CD4-positive, alpha-beta T cell treated with Interleukin-6 at 100 ng/mL for 8 hours (primary cell): ENCODE measurements around the gene PDE6D.

ENCODE experiments used
- DNase-seq: peaks from one replicate; pipeline ENCODE4 v3.0.0-alpha.2; 2020; ENCODE audit warnings: mixed read lengths, low spot score

The PDE6D gene

DNA sequence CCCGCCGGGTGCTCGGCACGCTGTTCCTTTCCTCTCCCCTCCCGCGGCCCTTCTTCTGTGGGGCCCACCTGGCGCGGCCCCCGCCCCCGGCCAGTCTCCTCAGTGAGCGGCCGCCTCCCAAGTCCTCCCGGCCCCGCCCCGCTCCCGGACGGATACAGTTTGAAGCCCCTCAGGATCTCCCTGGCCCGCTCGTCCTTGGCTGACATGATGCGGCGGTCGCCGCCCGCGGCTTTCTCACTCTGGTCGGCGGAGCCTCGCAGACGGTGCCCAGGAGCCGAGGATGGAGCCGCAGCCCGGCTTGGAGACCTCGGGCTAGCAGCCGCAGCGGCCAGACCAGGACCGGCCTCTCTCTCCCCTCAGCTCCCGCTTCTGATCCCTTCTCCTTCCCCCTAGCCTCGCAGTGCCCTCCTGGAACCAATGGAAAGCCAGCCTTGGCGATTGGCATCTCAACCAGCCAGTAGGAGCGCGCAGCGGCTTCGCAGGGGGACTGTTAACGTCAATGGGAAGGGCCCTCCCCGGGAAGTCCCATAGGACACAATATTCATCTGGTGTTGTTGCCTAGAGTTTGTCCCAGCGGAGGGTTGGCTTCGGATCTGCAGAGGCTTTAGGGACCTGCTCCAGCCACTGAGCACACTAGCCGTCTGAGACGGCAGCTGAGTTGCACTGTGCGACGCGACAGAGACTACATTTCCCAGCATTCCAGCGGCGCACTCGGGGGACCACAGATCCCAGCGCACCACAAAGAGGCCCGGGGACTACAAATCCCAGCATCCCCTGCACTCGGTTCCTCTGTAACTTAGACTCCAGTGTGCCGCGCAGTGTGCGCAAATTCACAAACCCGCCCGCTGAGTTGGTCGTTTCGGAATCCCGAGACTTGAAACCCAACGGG, at the start of gene PDE6D:
TSS of gene PDE6D (minus strand) at position 374 of the 889 bp plus-strand sequence. CDS start at position 206, 168 bp downstream.
- DNase-seq = peak; percentile 92

DNA sequence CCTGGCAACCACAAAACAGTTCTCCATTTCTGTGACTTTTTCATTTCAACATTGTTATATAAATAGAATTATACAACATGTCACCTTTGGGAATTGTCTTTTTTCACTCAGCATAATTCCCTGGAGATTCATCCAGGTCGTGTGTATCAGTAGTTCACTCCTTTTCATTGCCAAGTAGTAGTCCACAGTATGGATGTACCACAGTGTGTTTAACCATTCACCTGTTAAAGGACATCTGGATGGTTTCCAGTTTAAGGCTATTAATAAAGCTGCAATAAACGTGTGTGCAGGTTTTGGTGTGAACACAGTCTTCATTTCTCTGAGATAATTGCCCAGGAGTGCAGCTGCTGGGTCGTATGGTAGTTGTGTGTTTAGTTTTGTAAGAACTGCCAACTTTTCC, 40.8 kb upstream of the PDE6D start:
- DNase-seq = no peak

DNA sequence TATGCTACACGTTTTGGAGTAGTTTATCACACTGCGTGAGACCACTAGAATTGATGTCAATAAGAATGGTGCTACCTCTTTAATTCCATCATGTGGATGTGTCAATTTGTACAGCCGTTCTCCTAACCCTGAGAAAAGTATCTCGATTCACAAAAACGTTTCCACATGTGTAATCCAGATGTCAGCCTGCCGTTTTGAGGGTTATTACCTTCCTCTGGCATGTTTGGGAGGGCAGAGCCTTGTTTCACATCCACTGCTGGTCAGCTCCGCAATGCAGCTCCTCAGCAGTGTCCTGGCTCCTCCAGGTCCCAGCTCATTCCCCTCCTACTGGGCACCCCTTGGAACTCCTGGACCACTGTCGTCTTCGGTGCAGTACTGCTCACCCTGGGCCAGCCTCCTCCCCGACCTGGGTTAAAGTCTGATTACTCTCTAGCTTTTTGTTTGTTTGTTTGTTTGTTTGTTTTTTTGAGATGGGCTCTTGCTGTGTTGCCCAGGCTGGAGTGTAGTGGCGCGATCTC, 39.8 kb upstream of the PDE6D start:
- no peak for DNase-seq

DNA sequence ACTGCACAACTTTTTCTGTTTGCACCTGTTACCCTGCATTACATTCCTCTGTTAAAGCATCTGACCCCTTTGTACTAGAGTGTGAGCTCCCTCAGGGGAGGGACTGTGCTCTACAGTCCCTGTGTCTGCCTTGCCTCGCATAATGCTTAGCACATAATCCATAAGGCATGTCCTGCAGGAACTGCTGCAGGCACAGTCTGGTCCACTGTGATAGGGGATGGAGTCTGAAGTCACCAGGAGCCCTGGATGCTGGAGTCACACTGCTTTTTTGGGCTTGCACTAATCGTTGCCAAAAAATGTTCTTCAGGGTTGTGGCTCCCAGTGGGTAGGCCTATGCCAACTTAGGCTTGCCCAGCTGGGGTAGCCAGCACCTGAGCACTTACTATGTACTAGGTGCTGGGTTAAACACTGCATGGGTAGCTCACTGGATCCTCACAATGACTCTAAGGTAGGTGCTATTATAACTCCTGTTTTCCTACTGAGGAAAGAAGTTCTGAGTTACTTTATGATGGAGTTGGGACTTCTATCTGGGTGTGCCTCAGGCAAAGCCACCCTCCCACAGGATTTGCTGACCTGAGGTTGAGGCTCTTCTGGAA, 38.5 kb upstream of the PDE6D start:
- DNase-seq = no peak

DNA sequence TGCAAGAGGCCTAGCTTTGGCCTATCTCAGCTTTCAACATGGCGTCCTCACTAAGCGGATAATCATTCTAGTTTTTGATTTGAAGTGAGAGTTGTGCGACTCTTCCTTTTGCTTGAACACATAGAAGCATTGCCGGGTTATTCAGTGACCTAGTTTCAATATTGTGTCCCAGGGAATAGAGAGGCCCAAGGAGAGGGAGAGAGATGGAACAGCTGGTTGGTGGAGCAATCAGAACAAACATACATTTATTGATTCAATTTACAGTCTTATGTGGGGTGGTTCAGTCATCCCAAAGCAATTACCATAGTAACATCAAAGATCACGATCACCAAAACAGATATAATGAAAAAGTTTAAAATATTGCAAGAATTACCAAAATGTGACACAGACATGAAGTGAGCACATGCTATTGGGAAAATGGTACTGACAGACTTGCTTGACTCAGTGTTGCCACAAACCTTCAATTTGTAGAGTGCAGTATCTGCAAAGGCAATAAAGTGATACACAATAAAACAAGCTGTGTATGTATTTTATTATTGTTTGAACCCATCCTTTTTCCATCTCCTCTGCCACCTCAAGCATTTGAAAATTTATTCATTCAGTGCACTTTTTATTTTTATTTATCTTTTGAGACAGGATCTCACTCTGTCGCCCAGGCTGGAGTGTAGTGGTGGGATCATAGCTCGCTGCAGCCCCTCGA, 35.4 kb upstream of the PDE6D start:
- no peak for DNase-seq

DNA sequence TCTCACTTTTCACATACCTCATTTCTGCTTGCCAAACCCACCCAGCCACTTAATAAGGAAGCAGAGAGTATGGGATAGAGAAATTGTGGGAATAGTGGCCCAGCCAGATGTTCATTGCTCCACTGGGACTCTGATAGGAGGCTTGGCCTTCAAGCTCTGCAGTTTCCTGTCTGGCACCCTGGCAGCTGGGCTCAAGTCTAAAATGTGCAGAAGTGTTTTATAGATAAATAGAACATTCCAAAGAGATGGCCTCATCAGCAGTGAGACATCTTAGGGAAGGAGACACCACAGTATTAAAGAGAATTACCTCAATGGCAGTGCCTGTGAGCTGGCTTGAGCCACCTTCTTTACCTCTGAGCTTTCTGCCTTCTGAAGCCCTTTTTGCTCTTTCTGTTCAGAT, 29.8 kb upstream of the PDE6D start:
- no peak for DNase-seq

DNA sequence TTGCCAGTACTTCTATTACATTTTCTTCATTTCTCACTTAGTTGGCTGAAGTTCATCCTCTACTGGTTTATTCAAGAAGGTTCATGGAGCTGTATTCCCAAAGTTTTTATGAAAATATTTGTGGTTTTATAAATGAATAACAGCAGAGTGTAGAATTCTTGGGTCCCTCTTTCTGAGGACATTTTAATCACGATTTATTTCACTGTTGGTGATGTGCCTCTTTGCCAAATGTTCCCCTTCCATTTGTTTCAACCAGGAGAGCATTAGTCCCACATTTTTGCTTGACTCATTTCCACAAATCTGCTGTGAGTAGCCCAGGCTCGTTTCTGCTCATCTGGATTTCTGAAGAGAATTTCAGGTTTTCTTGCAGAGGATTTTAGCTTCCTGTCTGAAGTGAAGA, 25.9 kb upstream of the PDE6D start:
- DNase-seq = no peak

DNA sequence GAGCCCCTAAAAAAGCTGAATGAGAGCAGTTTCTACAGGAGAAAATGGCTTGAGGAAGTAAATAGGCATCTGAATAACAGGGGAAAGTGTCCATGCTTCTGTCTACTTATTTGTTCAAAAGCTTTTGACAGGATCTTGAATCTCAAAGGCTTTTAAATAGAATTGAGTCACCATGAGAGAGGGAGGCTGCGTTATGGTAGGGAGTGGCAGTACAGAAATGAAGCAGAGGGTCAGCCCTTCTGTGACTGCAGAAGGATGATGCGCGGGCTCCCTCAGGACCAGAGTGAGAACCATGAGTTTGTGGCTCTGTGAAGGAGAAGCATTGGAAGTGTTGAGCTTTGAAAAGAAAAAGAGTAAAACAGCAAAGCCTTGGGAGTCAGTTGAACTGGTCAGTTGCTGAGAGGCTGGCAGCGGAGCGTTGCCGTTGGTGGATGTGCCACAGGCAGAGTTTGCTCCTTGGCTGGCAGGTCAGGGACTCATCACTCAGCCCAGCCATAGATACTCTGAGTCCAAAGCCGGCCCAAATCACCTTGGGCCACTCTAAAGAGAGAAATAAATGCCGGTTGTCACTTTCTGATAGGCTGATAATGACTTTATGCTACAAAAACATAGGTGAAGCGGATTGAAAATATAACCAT, 22.5 kb upstream of the PDE6D start:
- no peak for DNase-seq

DNA sequence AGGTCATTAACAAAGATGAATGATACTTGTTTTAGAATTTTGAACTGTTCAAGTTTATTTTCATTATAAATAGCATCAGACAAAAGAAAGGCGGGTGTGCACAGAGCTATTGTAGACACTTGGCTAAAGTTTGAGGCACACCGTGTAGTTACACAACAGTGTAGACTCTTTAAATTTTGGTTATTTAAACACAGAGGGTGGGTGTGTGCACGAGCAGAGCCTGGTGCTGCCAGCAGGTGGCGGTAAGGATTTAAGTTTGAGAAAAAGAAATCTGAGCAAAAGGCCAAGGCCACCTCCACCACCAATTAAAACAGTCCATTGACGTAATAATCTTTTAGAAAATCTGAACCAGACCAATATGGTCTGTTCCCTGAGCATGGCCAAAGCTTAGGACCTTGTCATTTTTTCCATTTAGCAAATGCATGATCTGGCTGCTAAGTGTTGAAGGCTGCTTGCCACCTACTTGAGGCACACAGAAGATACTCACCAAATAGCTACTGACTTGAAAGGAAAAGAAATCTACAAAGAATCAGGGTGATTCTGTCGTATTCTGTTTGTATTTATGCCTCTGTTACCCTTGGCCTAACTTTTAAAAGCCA, 19.5 kb upstream of the PDE6D start:
- DNase-seq = no peak

DNA sequence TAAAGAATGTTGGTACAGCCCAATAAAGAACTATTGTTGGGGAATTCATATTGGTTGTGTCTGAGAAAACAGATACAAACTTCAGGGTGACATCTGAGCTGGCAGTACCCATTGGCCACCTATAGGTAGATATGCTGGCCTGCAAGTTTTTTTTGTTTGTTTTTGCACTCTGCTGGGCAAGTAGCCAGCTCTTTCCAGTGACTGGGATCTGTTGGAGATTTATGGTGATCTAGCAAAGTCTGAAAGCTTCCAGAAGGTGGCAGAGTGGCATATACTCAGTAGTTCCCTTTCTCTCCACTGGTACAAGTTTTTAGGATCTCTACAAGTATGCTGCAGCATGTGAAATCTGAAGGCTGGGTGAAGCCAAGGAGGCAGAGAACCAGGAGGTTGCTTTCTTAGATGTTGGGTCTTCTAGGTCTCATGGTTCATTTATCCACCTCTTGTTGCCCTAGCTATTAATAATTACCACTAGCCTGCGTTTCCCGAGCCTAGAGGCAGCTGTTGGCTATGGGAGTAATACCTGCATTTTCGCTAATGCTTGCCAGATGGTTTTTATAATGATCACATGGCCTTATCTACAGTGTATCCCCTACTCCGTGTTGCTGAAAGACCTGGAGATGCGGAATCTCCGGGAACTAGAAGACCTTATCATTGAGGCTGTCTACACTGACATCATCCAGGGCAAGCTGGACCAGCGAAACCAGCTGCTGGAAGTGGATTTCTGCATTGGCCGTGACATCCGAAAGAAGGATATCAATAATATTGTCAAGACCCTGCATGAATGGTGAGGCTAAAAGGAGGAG, 14.6 kb upstream of the PDE6D start:
- DNase-seq = no peak

DNA sequence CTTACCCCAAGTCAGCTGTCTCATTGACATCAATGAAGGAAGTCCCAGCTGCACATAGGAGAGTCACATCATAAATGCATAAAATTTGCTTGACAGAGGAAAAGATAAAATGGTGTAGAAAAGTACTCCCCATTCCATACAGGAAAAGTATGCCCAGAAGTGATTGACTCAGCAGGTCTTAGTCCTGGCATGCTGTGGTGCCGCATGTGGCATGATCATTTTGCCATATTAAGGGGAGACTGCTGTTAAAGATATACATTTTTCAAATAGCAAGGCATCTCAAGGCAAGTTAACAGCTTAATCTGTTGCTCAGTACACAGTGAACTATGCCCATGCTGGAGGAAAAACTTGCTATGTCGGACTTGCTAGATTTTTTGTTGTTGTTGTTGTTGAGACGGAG, 13.3 kb upstream of the PDE6D start:
- DNase-seq = no peak

DNA sequence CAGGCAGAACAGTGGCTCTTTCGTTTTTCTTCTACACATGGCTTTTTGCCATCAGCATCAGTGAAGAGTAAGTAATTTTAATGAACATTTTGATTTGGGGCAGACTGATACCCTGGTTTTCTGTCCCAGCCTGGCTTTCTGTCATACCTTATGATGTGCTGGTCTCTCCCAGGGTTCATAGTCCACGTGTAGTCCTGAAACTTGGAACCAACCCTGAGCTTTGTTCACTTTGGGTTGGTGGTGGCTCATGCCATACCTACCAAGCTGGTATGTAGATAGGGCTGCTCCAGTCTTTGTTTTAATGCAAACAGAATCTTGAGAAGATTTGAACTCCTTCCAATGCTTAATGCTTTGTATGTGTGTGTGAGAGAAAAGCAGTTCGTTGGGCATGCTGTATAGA, 10.0 kb upstream of the PDE6D start:
- no peak for DNase-seq

DNA sequence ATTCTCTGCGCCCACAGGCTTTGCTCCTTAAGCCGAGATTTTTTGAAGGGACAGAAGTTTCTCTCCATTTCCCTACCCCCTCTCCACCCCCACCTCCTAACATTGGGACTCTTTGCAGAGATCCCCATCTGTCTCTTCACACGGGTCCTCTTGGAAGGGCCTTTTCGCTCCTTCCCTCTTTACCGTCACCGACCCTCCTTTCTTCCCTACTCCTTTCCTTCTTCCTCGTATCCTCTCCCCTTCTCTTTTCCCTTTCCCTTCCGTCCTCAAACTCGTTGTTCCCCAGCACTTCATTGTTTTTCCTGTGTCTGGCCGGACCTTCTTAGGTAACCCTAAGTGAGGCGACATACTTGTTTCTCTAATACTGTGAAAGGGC, 5.8 kb upstream of the PDE6D start:
- no peak for DNase-seq

DNA sequence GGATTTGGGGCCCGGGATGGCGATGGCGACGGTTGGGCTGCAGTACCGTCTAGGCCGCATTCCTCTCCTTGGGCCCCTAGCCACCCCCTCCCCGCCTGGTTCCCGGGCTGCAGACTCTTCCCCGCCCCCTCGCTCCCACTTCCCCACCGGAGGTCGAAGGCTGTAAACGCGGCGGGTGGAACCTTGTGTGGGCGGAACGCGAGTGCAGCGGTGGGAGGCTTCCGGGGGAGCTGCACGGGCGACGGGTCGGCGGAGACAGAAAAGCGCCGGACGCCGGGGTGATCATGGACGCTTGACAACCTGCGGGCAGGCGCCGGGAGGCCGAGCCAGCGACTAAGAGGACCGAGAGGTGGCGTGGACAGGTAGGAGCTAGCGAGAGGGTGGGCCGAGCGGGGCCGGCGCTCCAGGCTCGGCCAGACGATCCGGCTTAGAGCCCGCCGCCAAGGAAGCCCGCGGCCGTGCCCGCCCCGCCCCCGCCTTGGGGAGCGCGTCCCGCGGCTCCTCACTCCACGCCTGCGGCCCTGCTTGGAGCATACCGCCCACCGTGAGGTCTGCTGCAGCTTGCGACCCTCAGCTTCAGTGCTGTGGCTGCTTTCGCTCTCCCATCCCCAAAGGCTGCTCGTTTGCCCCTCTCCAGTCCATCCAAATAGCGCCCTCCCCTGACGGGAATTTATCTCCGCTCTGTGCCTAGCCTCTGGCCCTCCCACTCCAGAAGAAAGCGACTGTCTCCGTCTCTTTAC, 5.3 kb upstream of the PDE6D start, which contains the start of gene COPS7B:
TSS of gene COPS7B (plus strand) at position 269 of the 740 bp plus-strand sequence. CDS start 2,126 bp downstream, outside the sequence.
- DNase-seq = peak; percentile 71

DNA sequence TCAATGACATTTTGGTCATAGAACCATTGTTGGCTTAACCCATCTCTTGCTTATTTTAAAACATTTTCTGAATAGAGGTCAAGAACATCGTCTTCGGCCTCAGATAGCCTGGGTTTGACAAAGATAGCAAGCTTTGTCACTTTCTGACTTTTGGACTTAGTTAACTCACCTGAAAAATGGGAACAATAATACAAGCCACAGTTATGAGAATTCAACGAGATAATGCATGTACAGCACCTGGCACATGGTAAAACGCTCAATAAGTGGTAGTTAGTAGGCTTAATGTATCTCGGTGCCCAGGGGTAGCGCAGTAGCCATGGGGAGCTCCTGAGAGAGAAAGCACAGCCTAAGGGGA, 4.7 kb upstream of the PDE6D start:
- DNase-seq = no peak

DNA sequence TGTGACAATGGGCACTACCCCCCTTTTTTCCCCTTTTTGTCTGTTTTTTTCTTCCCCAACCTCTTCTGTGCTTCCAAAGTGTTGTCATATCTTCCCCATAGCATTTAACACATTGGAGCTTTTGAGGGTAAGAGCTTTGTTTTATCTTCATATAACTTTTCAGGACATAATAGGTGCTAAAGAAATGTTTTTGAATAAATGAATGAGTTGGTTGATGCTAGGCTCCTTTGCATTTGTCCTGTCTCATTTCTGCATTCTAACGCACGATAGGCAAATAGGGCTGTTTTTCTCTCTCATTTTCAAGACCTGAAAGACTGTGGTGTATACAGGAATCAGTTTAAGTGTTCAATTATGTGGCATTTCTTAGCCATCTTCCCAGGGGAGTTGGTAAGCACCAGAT, 4.3 kb upstream of the PDE6D start:
- DNase-seq = no peak

DNA sequence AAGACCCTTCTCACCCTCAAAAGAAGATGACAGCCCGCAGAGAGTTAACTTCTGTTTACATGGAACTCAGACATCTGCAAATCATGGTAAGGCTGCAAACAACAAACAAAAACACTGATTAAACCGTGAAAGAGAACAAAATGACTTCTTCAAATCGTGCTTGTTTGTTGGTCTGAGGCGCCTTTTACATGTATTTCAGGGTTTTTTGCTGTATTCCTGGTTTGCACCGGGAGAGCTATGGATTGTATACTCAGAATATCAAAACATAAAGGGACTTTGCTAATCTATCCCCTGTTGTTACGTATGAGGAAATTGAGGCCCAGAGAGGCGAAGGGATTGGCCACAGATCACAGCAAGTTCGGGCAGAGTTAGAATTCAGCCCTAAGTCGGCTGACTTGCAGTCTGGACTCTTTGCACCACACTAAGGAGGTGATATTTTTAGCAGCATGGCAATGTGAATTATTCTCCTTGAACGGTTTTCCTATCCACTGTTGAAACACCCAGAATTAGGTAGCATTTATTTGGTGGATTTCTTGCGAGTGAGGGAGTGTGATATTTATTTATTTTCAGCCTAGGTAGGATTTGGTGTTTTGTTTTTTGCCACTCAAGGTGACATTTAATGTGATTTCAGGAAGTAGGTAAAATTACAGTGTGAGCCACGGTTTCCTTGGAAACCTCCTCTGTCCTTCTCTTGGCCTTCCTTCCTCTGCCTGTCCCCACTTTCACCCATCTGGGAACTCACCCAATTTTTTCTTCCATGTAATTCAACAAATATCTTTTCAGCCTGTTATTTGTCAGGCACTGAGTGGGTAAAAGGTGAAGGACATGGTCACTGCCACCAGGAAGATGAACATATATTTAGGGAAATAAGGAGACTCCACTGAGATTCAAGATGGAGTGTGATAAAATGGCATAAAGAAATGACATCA, 980 bp upstream of the PDE6D start:
- peak; percentile 18 for DNase-seq

DNA sequence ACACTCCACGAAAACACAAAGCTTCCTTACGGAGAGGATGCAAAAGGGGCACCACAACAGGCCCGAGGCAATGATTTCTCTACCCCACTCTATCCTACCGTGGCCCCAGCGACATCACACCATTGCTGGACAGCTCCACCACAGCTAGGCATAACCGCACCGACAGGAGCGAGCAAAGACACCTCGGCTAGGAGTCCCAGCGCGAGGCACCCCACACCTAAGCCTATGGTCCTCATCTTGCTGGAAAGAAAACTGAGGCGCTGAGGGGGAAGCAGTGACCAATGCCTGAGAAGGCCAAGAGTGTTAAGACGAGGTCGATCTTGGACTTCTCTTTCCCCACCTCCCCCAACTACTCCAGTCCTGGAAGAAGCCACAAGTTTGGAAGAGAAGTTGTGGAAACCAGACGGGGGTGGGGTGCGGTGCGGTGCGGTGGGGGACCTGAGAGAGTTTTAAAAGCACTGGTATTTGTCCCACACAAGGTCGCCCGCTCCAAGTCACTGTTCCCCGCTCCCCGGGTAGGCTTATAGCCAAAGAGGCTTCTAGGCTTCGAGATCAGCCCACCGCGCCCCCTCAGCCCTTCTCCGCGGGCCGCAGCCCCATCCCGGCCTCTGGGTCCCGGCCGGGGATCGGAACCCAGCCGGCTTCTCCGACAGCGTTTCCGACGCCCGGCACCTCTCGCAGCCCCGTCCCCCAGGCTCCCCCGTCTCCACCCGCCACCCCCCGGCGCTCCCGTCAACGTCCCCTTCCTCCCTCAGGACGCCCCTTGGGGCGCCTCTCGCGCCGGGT, 766 bp downstream of the PDE6D start:
- DNase-seq = no peak
